Kidney epithelial cell (primary cell): ENCODE measurements around the gene SLC5A3. TPM values are rescaled to one million over a fixed set of nuclear protein-coding genes. Genes with fewer than 3 reads are reported as not detected.

Experiments
- DNase-seq: peaks from one replicate; pipeline ENCODE4 v3.0.0-alpha.2; 2010; ENCODE audit warnings: low read depth
- H3K27me3 ChIP-seq: 2 replicates; pipeline ENCODE4 v1.6.0; 2011; ENCODE audit warnings: low read length; ENCODE audit not compliant: control insufficient read depth, insufficient read depth
- H3K36me3 ChIP-seq: 2 replicates; pipeline ENCODE4 v1.5.1; 2011; ENCODE audit warnings: low read length; ENCODE audit not compliant: control insufficient read depth, insufficient read depth
- H3K4me3 ChIP-seq: 2 replicates; pipeline ENCODE4 v1.5.1; 2011; ENCODE audit warnings: low read depth, mild to moderate bottlenecking, control low read depth, low read length
- CTCF ChIP-seq: IDR thresholded peaks from 2 replicates; pipeline ENCODE4 v1.5.1; 2011; ENCODE audit warnings: mild to moderate bottlenecking, moderate library complexity, low read length, control low read depth, inconsistent platforms; ENCODE audit not compliant: insufficient read depth, poor library complexity, severe bottlenecking
- total RNA-seq: library from RNA; depleted of rRNA; stranded (reverse); fragments of >200 nt; gene quantifications from 2 replicates; pipeline ENCODE4 v1.2.3, GENCODE V29; 2015

The SLC5A3 gene
- total RNA-seq, 1 donor from 2014 or later, result 11.8 TPM

DNA sequence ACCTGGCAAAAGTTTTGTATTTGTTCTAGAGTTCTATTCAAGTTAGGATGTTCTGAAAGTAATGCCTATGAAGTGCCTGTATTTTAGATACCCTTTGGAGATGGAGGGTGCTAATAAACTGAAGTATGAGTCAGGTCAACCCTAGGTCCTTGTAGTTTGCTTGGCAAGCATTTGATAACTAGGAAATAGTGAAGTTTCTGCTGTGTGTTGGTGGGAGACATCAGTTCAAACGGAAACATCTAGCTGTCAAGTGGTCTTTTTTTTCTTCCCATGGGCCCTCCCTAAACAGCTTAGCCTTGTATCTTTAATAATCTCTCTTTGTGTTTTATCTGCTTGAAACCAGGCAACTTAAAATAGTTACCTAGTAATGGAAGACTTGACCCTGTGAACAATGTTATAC is 4.5 kb downstream of the SLC5A3 start:
- H3K4me3 ChIP-seq, result no peak overlapping the region
- TF ChIP-seq CTCF, result no peak
- no peak for DNase-seq
- H3K36me3 ChIP-seq, result no peaks in the 10 kb centered on the region
- no peaks in the 10 kb centered on the region for H3K27me3 ChIP-seq

- no peak for TF ChIP-seq CTCF
- no peaks in the 10 kb centered on the region for H3K27me3 ChIP-seq
- no peaks in the 10 kb centered on the region for H3K36me3 ChIP-seq
- no peak overlapping the region for H3K4me3 ChIP-seq
- DNase-seq, result no peak
Measured at GRCh38 chr21:34078915-34079314, 5.5 kb downstream of the SLC5A3 start.

DNA sequence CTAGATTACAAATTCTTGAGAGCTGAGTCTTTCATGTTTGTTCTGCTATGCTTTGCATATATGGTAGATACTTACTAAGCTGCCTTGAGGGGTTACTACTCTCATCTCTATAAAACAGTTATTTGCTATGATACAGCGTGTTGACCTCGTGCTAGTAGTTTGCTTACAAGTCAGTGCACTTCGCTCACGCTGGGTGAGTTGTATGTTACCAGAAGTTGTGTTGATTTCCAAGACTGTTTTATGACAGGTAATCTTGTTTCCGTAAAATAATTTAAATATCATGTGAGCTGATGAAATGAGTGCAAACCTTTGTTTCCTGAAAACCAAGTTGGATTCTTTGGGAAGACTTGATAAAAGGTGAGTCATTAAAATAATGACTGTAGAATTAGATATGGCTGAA is 7.3 kb downstream of the SLC5A3 start:
- DNase-seq, result no peak
- Histone ChIP-seq H3K36me3 (no peaks in the 10 kb centered on the region), H3K27me3 (no peaks in the 10 kb centered on the region), H3K4me3 (no peak overlapping the region)
- no peak for TF ChIP-seq CTCF

DNA sequence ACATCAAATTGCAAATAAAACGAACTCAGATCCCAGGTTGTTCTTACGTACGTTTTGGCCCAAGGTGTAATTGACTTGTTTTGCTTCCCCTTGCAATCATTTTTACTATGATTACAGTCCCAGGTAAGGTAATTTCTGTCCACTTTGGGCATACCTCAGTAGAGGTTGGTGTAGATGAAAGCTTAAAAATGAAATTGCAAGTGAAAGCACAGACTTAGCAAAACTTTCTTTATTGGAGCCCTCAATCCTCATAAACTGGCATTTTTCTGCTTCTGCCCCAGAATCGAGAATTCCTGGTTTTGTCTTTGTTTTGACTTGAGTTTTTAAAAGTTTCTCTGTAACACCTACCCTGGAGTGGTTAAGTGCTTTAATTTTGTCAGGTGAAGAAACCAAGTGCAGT is 9.4 kb downstream of the SLC5A3 start:
- H3K36me3 ChIP-seq, result no peaks in the 10 kb centered on the region
- no peak for DNase-seq
- no peak for TF ChIP-seq CTCF
- no peaks in the 10 kb centered on the region for H3K27me3 ChIP-seq
- H3K4me3 ChIP-seq, result no peak overlapping the region

- H3K27me3 ChIP-seq, result no peaks in the 10 kb centered on the region
- TF ChIP-seq CTCF, result no peak
- H3K4me3 ChIP-seq, result no peak overlapping the region
- no peaks in the 10 kb centered on the region for H3K36me3 ChIP-seq
- no peak for DNase-seq
Measured at GRCh38 chr21:34083357-34083756, 10.0 kb downstream of the SLC5A3 start.

DNA sequence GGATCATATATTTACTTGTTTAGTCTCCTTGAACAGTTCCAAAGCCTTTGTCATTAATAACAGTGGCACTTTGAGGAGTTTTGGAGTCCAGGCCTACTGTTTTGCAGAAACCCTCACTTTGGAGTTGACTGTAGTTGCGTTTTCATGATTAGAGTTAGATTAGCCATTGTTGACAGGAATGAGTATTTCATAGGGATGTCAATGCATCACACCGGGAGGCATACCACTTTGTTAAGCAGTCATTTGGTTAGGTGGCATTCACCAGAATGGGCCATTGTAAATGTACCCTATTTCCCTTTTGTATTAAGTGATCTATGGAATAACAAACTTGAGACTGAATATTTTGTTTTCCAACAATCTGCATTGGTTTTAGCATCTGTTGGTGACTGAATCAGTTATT is 11.8 kb downstream of the SLC5A3 start:
- no peak for TF ChIP-seq CTCF
- no peak for DNase-seq
- no peaks in the 10 kb centered on the region for H3K36me3 ChIP-seq
- H3K27me3 ChIP-seq, result no peaks in the 10 kb centered on the region
- no peak overlapping the region for H3K4me3 ChIP-seq
